Stimulated activated CD4-positive, alpha-beta T cell treated with anti-CD3 and anti-CD28 coated beads, Interleukin-15, amount 100 ng/mL, for 24 hours (primary cell): ENCODE measurements around the gene SLC29A3.
A peak's percentile ranks its signal among the peaks of the same experiment; 100 is the strongest.
"Not testable (repeated sequence)": the region's sequence is repeated elsewhere in the genome, so short reads cannot be mapped to it uniquely, and the experiment has no call there.

Experiments used
- DNase-seq: peaks from one replicate; pipeline ENCODE4 v3.0.0-alpha.2; 2020

SLC29A3 gene

GRCh38 chr10:71319042-71319799 is at the start of gene SLC29A3:
TSS of gene SLC29A3 (plus strand) at chr10:71319259. CDS start at chr10:71319310, 51 bp downstream.
- DNase-seq = peak; percentile 90

GRCh38 chr10:71269301-71270288 is 49.5 kb upstream of the SLC29A3 start:
- DNase-seq = no peak

DNA sequence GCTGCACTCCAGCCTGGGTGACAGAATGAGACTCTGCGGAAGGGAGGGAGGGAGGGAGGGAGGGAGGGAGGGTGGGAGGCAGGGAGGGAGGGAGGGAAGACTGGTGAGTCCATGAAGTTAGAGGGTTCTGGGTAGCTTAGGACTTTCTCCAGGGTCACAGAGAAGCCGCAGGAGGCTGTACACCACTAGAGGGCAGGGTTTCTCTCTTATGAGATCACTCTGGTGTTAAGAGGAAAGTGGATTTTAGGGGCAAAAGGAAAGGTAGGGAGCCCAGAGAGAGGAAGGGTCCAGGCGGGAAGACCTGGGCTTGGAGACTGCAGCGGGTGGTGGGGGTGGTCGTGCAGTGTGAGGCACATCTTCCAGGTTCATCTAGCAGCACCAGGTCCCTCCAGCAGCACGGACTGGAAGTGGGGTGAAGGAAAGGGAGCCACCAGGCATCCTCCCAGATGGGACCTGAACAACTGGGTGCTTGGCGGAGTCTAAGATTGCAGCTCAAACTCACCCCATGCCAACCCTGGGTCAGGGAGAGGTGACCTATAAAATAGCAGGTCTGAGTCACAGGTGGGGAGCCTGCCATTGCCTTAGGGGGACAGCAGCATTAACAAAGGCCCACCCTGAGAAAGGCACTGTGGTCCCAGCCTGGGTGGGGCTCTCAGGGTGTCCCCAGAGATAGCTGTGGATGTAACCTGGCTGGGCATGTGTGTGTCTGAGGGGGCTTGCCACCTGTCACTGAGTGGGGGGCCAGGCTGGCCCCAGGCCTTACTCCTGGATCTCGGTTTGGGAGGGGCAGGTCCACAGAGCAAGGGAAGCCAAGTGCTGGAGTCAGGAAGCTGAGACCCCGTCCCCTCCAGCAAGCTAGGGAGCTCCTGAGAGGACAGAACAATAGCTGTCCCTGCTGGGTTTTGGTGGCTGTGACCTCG is 48.5 kb upstream of the SLC29A3 start:
- peak; percentile 55 for DNase-seq

DNA sequence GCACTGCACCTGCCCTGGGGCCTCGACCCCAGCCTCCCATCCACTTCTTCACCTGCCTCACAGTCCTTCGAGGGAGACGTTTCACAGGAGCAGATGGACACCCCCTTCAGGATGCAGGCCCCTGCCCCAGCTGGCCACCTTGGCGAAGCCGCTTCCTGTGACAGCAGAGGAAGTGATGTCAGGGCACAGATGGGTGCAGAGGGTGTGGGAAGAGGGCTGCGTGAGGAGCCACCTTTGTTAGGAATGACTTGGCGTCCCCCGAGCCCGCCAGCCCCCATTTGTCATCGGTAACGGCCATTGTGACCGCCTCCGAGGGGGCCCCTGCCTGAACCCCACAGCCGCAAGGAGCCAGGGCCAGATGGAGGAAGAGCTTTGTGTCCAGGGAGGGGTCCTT is 47.4 kb upstream of the SLC29A3 start:
- DNase-seq = no peak

- no peak for DNase-seq
These were observed 46.8 kb upstream of the SLC29A3 start for GRCh38 chr10:71272056-71272771.

GRCh38 chr10:71272974-71273373 is 46.1 kb upstream of the SLC29A3 start:
- DNase-seq = not testable (repeated sequence)

DNA sequence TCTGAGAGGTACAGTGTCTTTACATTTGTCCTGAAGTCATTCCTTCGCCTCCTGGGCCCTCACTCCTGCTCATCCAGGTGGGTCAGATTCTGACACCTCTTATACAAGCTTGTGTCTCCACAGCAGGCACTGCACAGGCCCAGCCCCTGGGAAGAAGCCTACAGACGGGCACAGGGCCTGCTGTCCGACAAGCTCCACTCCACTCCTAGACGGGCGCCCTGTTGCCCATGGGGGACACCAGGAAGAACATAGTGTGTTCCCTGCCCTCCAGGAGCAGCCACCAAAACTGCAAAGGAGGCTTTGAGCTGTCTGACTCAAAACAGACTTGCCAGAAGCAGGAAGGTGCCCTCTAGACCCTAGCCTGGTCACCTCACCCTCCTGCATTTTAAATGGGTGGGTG is 45.6 kb upstream of the SLC29A3 start:
- no peak for DNase-seq

DNA sequence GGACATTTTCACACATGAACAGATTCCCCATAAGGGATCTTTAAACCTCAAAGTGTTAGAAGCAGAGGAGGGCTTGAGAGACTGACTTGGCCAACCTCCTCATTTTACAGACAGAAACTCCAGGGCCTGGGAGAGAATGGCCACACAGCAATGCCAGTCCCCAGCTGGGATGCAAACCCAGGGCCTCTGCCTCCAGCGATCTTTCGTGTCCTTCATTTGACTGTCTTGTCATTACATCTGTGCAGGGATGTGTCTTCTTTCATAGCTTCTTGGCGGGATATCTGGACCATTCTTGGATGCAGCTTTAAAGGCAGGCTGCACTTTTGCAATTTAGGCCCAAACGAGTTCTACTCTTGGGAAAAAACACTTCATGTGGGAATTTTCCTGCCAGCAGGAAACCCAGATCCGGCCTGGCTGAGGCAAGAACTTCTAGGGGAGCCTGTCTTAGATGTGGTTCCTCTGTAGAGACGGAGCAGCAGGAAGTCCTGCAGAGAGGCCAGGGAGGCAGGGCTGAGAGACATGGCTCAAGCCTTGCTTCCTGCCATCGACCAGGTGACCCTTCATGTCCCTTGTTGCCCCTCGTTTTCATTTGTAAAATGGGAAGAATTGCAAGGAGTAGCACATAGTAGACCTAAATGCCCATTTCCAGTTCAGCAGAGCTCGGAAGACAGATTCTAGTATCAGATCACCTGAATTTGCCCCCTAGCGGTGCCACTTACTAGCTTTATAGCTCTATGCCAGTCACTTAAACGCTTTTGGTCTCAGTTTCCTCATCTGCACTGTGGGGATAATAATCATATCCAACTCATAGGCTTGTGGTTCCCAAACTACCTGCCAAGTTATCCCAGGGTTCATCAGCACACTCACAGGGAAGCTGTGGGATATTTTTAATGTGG is 43.9 kb upstream of the SLC29A3 start:
- DNase-seq = no peak

DNA sequence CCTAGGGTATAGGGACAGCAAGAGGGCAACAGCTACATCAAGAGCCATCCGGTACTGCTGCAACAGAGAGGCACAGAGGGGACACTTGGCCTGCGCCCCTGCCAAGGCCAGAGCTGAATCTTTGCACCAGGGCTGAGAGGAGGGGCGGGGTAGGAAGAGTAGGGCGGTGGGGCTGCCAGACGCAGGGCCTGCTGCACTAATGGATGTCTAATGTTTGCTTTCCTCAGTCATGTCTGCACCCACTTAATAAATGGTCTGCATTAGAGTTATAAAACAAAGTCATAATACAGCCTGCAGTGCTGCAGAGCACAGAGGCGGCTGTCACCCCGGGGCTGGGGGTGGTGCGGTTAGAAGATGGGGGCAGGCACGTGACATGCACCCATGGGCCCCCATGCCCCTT is 42.2 kb upstream of the SLC29A3 start:
- no peak for DNase-seq

- no peak for DNase-seq
These were observed 41.0 kb upstream of the SLC29A3 start for GRCh38 chr10:71277914-71278665.

GRCh38 chr10:71278691-71279588 is 40.1 kb upstream of the SLC29A3 start:
- no peak for DNase-seq

GRCh38 chr10:71279590-71280170 is 39.4 kb upstream of the SLC29A3 start:
- DNase-seq = no peak

- DNase-seq = no peak
These were observed 38.8 kb upstream of the SLC29A3 start for GRCh38 chr10:71280216-71280615.

DNA sequence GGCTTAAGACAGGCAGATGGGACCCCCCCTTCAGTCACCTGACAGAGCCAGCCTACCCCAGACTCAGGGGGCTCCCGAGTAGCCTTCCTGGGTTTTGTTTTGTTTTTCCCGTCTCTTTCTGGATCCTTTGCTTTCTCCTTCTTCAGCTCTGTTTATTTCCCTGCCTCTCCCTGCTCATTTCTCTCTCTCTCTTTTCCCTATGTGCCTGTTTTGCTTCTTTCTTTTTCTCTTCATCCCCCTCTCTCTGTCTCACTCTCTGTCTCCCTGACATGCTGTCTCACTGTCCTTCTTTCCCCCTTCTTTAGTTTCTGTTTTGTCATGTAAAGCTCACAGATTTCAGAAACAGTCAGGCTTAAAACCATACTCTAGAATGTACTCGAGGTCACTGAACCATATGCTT is 38.2 kb upstream of the SLC29A3 start:
- DNase-seq = no peak

DNA sequence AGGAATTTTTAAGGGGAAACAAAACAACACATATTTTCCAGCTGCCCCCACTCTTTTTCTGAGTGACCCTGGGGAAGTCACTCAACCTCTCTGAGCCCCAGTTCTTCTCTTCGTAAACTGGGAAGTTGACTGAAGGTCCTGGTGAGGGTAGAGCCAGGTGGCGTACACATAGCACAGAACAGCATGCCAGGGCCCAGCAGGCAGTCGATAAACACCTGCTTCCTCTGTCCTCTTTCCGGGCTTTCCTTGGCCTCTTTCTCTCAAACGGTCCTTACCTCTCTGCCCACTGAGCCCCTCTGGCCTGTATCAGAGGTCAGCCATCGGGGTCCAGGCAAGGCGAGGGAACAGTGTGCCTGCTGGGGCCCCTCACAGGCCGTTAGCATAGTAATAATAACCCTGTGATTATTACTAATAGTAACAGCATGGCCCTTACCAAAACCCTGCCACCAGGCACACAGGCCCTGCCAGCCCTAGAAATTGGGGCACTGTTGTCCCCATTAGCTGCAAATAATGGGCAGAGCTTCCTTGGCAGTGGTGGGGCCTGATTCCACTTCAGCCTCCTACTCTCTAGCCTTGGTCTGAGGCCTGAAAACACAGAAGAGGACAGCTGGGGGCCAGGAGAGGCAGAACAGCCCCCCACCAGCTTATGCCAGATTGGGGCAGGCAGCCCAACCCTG is 37.3 kb upstream of the SLC29A3 start:
- no peak for DNase-seq

- DNase-seq = no peak
These were observed 36.8 kb upstream of the SLC29A3 start for GRCh38 chr10:71282323-71282680.

- DNase-seq = no peak
These were observed 35.6 kb upstream of the SLC29A3 start for GRCh38 chr10:71283410-71283809.

DNA sequence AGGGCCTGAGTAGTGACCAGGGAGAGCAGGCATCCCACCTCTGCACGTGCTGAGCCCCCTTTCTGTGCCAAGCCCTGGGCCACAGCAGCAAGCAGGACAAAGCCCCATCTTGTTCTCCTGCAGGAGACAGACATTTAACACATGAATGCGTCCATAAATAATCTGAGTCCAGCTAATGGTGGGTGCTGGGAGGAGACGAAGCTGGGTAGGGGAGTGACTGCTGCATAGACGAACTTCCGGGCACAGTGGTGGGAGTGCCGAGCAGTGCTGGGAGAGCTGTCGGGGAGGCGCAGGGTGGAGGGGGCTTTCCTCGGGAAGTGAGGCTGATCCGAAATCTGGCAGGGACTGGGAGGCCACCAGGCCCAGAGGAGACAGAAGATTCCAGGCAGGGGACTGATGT is 35.2 kb upstream of the SLC29A3 start:
- DNase-seq = no peak
